Measurements from ENCODE around the gene CBY2. TPM values are rescaled to one million over a fixed set of nuclear protein-coding genes. Genes with fewer than 3 reads are reported as not detected.

Gene CBY2
- total and polyA plus RNA-seq, 4 donors, result not detected

DNA sequence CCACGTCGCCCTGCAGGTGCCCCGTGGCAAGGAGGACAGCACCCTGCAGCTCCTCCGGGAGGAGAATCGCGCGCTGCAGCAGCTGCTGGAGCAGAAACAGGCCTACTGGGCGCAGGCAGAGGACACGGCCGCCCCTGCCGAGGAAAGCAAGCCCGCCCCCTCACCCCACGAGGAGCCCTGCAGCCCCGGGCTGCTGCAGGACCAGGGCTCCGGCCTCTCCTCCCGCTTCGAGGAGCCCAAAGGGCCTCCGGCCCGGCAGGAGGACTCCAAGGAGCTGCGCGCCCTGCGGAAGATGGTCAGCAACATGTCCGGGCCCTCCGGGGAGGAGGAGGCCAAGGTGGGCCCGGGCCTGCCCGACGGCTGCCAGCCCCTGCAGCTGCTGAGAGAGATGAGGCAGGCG, 11.6 kb downstream of the CBY2 start:
- Histone ChIP-seq H3K27me3 (ENCODE audit: control insufficient read depth, insufficient read depth, low read length) (no peaks in the 10 kb centered on the region), H3K27ac (ENCODE audit: low read depth, low read length) (no peak overlapping the region), H3K4me3 (ENCODE audit: low read depth, low read length) (no peak overlapping the region), H3K4me1 (ENCODE audit: control insufficient read depth, insufficient read depth, low read length) (no peaks in the 10 kb centered on the region), H3K9me3 (ENCODE audit: control insufficient read depth, insufficient read depth, low read length) (no peaks in the 10 kb centered on the region), H3K36me3 (ENCODE audit: control insufficient read depth, insufficient read depth, low read length) (peaks cover 2% of the 10 kb centered on the region)
- 95% methylated on average over 28 of the region's 28 CpGs for WGBS (ENCODE audit: insufficient coverage)
- DNase-seq (ENCODE audit: low read depth in 4 of 6, low spot score in 6 of 6), result no peak

DNA sequence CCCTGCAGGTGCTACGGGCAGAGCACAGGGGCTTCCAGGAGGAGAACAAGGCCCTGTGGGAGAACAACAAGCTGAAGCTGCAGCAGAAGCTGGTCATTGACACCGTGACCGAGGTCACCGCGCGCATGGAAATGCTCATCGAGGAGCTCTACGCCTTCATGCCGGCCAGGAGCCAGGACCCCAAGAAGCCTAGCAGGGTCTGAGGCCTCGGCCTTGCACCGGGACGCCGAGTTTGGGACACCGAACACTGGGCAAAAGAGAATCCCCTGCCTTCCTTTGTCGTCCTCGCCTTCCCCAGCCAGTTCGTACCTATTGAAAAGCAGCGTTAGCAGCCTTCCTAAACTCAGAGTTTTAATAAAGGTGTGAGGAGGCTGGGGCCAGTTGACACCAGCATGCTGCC, 12.1 kb downstream of the CBY2 start:
- Histone ChIP-seq H3K4me1 (ENCODE audit: control insufficient read depth, insufficient read depth, low read length) (no peaks in the 10 kb centered on the region), H3K9me3 (ENCODE audit: control insufficient read depth, insufficient read depth, low read length) (no peaks in the 10 kb centered on the region)

DNA sequence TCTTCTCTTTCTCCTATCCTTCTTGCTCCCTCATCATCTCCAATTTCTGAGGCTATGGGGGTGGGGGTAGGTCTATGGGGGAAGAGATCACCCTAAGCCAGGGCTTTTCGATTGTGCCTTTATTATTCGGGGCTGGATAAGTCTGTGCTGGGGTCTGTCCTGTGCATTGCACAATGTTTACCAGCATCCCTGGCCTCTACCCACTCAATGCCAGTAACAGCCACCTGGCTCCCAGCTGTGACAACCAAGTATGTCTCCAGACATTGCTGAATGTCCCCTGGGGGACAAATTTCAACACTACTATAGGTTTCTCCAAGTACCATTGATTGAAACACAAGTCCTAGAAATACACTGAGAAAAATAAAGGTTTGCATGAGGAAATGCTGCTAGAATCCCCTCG, 13.2 kb downstream of the CBY2 start:
- 100% methylated on average over 1 of the region's 3 CpGs for WGBS (ENCODE audit: insufficient coverage)
- H3K27ac ChIP-seq (ENCODE audit: low read depth, low read length), result no peak overlapping the region
- no peak overlapping the region for H3K4me3 ChIP-seq (ENCODE audit: low read depth, low read length)
- H3K4me1 ChIP-seq (ENCODE audit: control insufficient read depth, insufficient read depth, low read length), result no peaks in the 10 kb centered on the region
- no peaks in the 10 kb centered on the region for H3K27me3 ChIP-seq (ENCODE audit: control insufficient read depth, insufficient read depth, low read length)
- H3K9me3 ChIP-seq (ENCODE audit: control insufficient read depth, insufficient read depth, low read length), result no peaks in the 10 kb centered on the region
- DNase-seq (ENCODE audit: low read depth in 4 of 6, low spot score in 6 of 6), result no peak
- H3K36me3 ChIP-seq (ENCODE audit: control insufficient read depth, insufficient read depth, low read length), result peaks cover 2% of the 10 kb centered on the region

More for the DNA sequence above, 12.1 kb downstream of the CBY2 start:
- Histone ChIP-seq H3K27me3 (ENCODE audit: control insufficient read depth, insufficient read depth, low read length) (no peaks in the 10 kb centered on the region), H3K27ac (ENCODE audit: low read depth, low read length) (no peak overlapping the region), H3K4me3 (ENCODE audit: low read depth, low read length) (no peak overlapping the region), H3K36me3 (ENCODE audit: control insufficient read depth, insufficient read depth, low read length) (peaks cover 2% of the 10 kb centered on the region)
- no peak for DNase-seq (ENCODE audit: low read depth in 4 of 6, low spot score in 6 of 6)
- 92% methylated on average over 14 of the region's 18 CpGs for WGBS (ENCODE audit: insufficient coverage)

DNA sequence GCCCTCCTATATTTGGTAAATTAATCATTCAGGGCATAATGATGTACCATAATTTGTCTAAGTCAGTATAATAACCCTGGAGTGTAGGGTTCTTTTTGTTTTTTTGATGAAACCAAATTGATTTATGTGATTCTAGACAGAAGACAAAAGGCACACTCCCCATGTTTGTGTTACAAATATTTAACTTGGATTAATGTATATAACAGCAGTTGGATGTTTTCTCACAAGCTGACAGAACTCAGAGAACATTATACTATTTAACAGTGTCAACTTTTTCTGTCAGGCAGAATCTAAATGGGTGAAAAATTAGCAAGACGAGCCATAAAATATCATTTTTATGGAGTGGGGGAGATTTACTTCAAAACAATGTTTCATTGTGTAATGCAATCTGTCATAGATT, 15.2 kb downstream of the CBY2 start:
- Histone ChIP-seq H3K27me3 (ENCODE audit: control insufficient read depth, insufficient read depth, low read length) (no peaks in the 10 kb centered on the region), H3K4me3 (ENCODE audit: low read depth, low read length) (no peak overlapping the region), H3K36me3 (ENCODE audit: control insufficient read depth, insufficient read depth, low read length) (peaks cover 2% of the 10 kb centered on the region), H3K27ac (ENCODE audit: low read depth, low read length) (no peak overlapping the region), H3K9me3 (ENCODE audit: control insufficient read depth, insufficient read depth, low read length) (no peaks in the 10 kb centered on the region), H3K4me1 (ENCODE audit: control insufficient read depth, insufficient read depth, low read length) (no peaks in the 10 kb centered on the region)
- DNase-seq (ENCODE audit: low read depth in 4 of 6, low spot score in 6 of 6), result no peak
- no CpG with 5 or more reads among the region's 1 CpG for WGBS (ENCODE audit: insufficient coverage)

DNA sequence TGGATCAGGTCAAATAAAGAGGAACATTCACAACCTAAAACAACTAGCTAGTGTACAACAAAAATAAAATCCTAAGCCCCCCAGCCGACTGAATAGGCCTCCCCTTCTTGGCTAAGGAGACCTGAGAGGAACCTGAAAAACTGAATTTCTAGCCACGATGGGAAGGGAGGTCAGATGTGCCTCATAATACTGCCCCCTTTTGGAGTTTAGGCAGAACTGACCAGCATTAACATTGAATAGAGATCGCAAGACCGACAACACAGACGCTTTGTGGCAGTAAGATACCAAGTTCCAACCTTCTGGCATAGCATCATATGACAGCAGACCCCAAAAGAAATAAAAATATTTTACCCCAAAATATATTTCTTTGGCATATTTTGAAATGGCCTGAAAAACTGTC, 15.9 kb downstream of the CBY2 start:
- Histone ChIP-seq H3K27me3 (ENCODE audit: control insufficient read depth, insufficient read depth, low read length) (no peaks in the 10 kb centered on the region), H3K4me3 (ENCODE audit: low read depth, low read length) (no peak overlapping the region), H3K27ac (ENCODE audit: low read depth, low read length) (no peak overlapping the region), H3K4me1 (ENCODE audit: control insufficient read depth, insufficient read depth, low read length) (no peaks in the 10 kb centered on the region), H3K36me3 (ENCODE audit: control insufficient read depth, insufficient read depth, low read length) (peaks cover 2% of the 10 kb centered on the region), H3K9me3 (ENCODE audit: control insufficient read depth, insufficient read depth, low read length) (no peaks in the 10 kb centered on the region)
- DNase-seq (ENCODE audit: low read depth in 4 of 6, low spot score in 6 of 6), result peak in 1 of 6 donors; percentile 54
- WGBS (ENCODE audit: insufficient coverage), result 70% methylated on average over 2 of the region's 5 CpGs

DNA sequence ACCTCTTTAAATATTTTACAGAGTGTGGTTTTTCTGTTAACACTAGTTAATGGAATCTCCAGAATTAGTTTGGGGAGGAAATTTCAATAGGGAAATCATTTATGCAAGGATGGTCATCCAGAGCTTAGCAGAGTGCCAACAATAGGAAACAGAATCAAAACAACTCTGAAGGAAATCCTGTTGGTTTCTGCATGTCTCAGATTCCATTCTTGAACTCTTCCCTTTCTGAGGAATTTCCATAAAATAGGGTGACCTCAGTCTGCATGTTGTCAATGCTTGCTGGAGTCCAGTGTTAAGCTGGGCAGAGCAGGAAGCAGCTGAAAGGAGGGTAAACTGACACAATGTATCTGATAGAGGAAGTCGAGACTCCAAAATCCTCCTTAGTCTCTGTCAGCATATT, 16.9 kb downstream of the CBY2 start:
- H3K36me3 ChIP-seq (ENCODE audit: control insufficient read depth, insufficient read depth, low read length), result no peaks in the 10 kb centered on the region
- no CpG with 5 or more reads among the region's 1 CpG for WGBS (ENCODE audit: insufficient coverage)
- H3K27me3 ChIP-seq (ENCODE audit: control insufficient read depth, insufficient read depth, low read length), result no peaks in the 10 kb centered on the region
- H3K27ac ChIP-seq (ENCODE audit: low read depth, low read length), result no peak overlapping the region
- no peaks in the 10 kb centered on the region for H3K4me1 ChIP-seq (ENCODE audit: control insufficient read depth, insufficient read depth, low read length)
- no peaks in the 10 kb centered on the region for H3K9me3 ChIP-seq (ENCODE audit: control insufficient read depth, insufficient read depth, low read length)
- no peak overlapping the region for H3K4me3 ChIP-seq (ENCODE audit: low read depth, low read length)
- no peak for DNase-seq (ENCODE audit: low read depth in 4 of 6, low spot score in 6 of 6)

DNA sequence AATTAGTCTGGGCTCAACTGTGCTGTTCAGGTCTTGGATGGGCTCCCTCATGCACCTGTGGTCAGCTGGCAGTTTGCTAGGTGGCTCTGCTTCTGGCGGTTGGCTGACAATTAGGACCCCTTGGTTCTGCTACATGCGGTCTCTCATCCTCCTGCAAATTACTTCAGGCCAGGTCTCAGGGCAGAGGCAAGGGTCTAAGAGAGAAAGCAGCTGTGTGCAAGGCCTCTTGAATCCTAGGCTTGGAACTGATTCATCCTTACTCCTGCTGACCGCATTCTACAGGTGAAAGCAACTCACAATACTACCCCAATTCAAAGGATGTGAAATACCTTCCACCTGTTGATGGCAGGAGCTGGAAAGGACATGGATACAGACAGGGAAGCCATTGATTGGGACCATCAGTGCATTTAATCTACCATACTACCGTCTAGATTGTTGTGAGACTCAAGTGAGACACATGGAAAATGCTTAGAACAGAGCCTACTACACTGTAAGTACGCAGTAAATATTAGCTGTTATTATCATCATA, 19.1 kb downstream of the CBY2 start:
- no peaks in the 10 kb centered on the region for H3K27me3 ChIP-seq (ENCODE audit: control insufficient read depth, insufficient read depth, low read length)
- no peak overlapping the region for H3K27ac ChIP-seq (ENCODE audit: low read depth, low read length)
- H3K4me3 ChIP-seq (ENCODE audit: low read depth, low read length), result no peak overlapping the region
- no peaks in the 10 kb centered on the region for H3K9me3 ChIP-seq (ENCODE audit: control insufficient read depth, insufficient read depth, low read length)
- WGBS (ENCODE audit: insufficient coverage), result 94% methylated on average over 2 of the region's 5 CpGs
- H3K36me3 ChIP-seq (ENCODE audit: control insufficient read depth, insufficient read depth, low read length), result no peaks in the 10 kb centered on the region
- no peaks in the 10 kb centered on the region for H3K4me1 ChIP-seq (ENCODE audit: control insufficient read depth, insufficient read depth, low read length)
- no peak for DNase-seq (ENCODE audit: low read depth in 4 of 6, low spot score in 6 of 6)

DNA sequence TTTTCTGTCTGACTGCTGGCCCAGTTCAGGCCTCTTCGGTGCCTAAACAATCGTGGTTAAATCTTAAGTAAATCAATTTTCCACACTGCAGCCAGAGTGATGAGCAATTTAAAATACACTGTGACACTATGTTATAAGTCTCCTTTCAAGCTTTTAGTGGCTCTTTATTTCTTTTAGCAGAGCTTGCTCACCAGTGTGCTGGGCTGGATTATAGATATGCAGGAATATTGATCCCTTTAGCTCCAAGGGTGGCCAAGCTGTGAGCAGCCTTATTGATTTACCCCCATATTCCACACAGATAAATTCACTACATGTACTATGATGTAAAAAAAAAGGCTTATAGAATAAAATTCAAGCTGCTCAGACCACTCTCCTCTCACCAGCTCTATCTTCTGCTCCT, 21.7 kb downstream of the CBY2 start:
- Histone ChIP-seq H3K36me3 (ENCODE audit: control insufficient read depth, insufficient read depth, low read length) (no peaks in the 10 kb centered on the region), H3K4me1 (ENCODE audit: control insufficient read depth, insufficient read depth, low read length) (no peaks in the 10 kb centered on the region), H3K4me3 (ENCODE audit: low read depth, low read length) (no peak overlapping the region), H3K9me3 (ENCODE audit: control insufficient read depth, insufficient read depth, low read length) (no peaks in the 10 kb centered on the region), H3K27ac (ENCODE audit: low read depth, low read length) (no peak overlapping the region), H3K27me3 (ENCODE audit: control insufficient read depth, insufficient read depth, low read length) (no peaks in the 10 kb centered on the region)
- DNase-seq (ENCODE audit: low read depth in 4 of 6, low spot score in 6 of 6), result peak in 1 of 6 donors; percentile 19
- no CpG with 5 or more reads among the region's 2 CpGs for WGBS (ENCODE audit: insufficient coverage)

DNA sequence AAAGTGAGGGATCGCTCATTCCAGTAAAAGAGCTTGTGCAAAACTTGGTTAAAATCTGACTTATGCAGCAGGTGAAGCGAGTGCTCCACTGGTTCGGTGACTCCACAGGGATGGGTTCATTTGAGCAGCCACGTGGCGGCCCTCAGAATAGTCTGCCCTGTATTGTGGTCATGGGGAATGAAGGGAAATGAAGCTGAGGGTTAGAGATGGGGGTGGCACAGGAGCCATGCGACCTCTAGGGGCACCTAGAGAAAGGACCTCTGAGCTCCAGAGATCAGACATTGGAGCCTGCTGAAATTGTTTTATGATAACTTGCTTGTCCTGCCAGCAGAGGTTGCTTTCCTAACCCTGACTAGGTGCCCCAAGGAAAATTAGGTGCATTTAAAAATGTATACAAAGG, 26.6 kb downstream of the CBY2 start:
- Histone ChIP-seq H3K4me1 (ENCODE audit: control insufficient read depth, insufficient read depth, low read length) (no peaks in the 10 kb centered on the region), H3K36me3 (ENCODE audit: control insufficient read depth, insufficient read depth, low read length) (no peaks in the 10 kb centered on the region), H3K4me3 (ENCODE audit: low read depth, low read length) (no peak overlapping the region), H3K27me3 (ENCODE audit: control insufficient read depth, insufficient read depth, low read length) (no peaks in the 10 kb centered on the region), H3K27ac (ENCODE audit: low read depth, low read length) (no peak overlapping the region), H3K9me3 (ENCODE audit: control insufficient read depth, insufficient read depth, low read length) (no peaks in the 10 kb centered on the region)
- DNase-seq (ENCODE audit: low read depth in 4 of 6, low spot score in 6 of 6), result peak in 1 of 6 donors; percentile 28
- 50% methylated on average over 6 of the region's 6 CpGs for WGBS (ENCODE audit: insufficient coverage)

DNA sequence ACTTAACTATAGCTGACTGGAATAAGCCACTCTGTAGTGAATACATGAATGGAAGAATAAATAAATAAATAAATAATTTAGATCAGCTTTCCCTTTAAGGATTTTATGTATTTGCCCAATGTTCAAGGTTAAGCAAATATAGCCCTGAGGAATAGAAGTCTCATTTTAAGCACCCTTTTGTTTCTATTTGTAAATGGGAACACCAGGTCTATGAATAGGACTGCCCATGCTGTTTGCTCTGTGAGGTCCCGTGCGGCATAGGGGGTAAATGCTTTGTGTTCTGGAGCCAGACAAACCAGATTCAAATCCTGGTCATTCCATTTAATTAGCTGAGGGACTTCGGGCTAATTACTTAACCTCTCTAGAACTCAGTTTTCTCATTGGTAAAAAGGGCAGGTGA, 29.3 kb downstream of the CBY2 start:
- Histone ChIP-seq H3K4me1 (ENCODE audit: control insufficient read depth, insufficient read depth, low read length) (no peaks in the 10 kb centered on the region), H3K27ac (ENCODE audit: low read depth, low read length) (no peak overlapping the region), H3K4me3 (ENCODE audit: low read depth, low read length) (no peak overlapping the region), H3K9me3 (ENCODE audit: control insufficient read depth, insufficient read depth, low read length) (no peaks in the 10 kb centered on the region), H3K36me3 (ENCODE audit: control insufficient read depth, insufficient read depth, low read length) (no peaks in the 10 kb centered on the region), H3K27me3 (ENCODE audit: control insufficient read depth, insufficient read depth, low read length) (no peaks in the 10 kb centered on the region)
- no CpG with 5 or more reads among the region's 3 CpGs for WGBS (ENCODE audit: insufficient coverage)
- DNase-seq (ENCODE audit: low read depth in 4 of 6, low spot score in 6 of 6), result no peak
